ENCODE data around the gene ART4.
A peak's percentile ranks its signal among the peaks of the same experiment; 100 is the strongest.

ART4 gene

GRCh38 chr12:14843425-14843887, at the start of gene ART4:
TSS of gene ART4 (minus strand) at chr12:14843526. CDS start at chr12:14843113, 413 bp downstream.
- DNase-seq, result no peak

GRCh38 chr12:14892726-14893505, 49.6 kb upstream of the ART4 start:
- no peak for DNase-seq

- DNase-seq, result no peak
Measured at GRCh38 chr12:14890701-14891100, 47.4 kb upstream of the ART4 start.

- no peak for DNase-seq
Measured at GRCh38 chr12:14886271-14886670, 42.9 kb upstream of the ART4 start.

- DNase-seq, result no peak
Measured at GRCh38 chr12:14885718-14886221, 42.4 kb upstream of the ART4 start, which contains the start of gene MGP. TSS of gene MGP (minus strand) at chr12:14885854. CDS start at chr12:14885791, 63 bp downstream.

GRCh38 chr12:14884458-14884878, 41.1 kb upstream of the ART4 start:
- peak; percentile 67 to 76 for DNase-seq

- DNase-seq, result no peak
Measured at GRCh38 chr12:14883686-14884085, 40.4 kb upstream of the ART4 start.

- DNase-seq, result no peak
Measured at GRCh38 chr12:14880890-14881453, 37.6 kb upstream of the ART4 start.

GRCh38 chr12:14879222-14879933, 36.1 kb upstream of the ART4 start:
- no peak for DNase-seq

GRCh38 chr12:14878488-14878887, 35.2 kb upstream of the ART4 start:
- no peak for DNase-seq

- DNase-seq, result no peak
Measured at GRCh38 chr12:14876833-14877232, 33.5 kb upstream of the ART4 start.

GRCh38 chr12:14874882-14875281, 31.6 kb upstream of the ART4 start:
- DNase-seq, result no peak

- DNase-seq, result no peak
Measured at GRCh38 chr12:14873440-14874185, 30.3 kb upstream of the ART4 start.

GRCh38 chr12:14871886-14872285, 28.6 kb upstream of the ART4 start:
- no peak for DNase-seq

- no peak for DNase-seq
Measured at GRCh38 chr12:14871247-14871646, 27.9 kb upstream of the ART4 start.

- DNase-seq, result no peak
Measured at GRCh38 chr12:14868916-14869506, 25.7 kb upstream of the ART4 start.

- no peak for DNase-seq
Measured at GRCh38 chr12:14860490-14860889, 17.2 kb upstream of the ART4 start.

GRCh38 chr12:14858513-14858912, 15.2 kb upstream of the ART4 start:
- DNase-seq, result no peak

- DNase-seq, result no peak
Measured at GRCh38 chr12:14854586-14855183, 11.4 kb upstream of the ART4 start.

GRCh38 chr12:14853961-14854360, 10.6 kb upstream of the ART4 start:
- DNase-seq, result no peak

- no peak for DNase-seq
Measured at GRCh38 chr12:14852880-14853279, 9.6 kb upstream of the ART4 start.

All from activated CD4-positive, alpha-beta T cell treated with anti-CD3 and anti-CD28 coated beads, Interleukin-2, amount 50 U/mL, for 48 hours (primary cell).